Measurements from ENCODE around the gene SBNO2. TPM values are rescaled to one million over a fixed set of nuclear protein-coding genes. Genes with fewer than 3 reads are reported as not detected.

The SBNO2 gene
- total RNA-seq, 2 experiments from 2014 or later: 26.6 to 43.3 TPM

DNA sequence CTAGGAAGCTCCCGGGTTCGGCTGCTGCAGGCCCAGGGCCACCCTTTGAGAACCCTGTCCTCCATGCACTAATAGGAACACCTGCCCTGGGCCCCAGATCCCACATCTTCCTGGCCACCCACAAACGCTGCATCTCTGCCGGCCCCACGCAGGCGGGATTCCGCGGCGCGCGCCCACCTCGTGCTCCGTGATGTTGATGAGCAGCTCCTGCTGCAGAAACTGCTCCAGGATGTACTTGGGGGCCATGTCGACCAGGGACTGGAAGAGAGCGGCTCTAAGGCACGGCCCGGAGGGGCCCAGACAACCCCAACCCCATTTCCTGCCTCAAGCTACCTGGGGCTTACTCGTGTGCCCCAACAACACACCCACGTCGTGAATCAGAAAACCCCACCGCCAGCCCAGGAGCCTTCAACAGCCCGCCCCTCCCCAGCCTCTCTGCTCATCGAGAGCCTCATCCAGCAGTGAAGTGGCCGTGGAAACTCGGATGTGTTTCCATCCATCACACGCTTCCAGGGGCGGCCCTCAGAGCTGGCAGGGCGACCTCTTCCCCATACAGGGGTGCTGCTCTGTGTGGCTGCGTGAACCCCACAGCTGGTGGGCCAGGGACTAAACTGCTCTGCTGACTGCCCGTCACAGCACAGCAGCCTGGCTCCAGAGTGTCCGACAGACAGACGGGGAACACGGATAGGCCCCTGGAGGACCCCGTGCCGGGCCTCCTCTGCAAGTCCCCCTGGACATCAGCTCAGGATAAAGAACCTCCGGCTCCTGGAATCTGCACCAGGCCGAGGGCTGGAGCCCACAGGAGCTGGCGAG lies 83.1 kb downstream of the SBNO2 start:
- 0 out of 2 replicates have a peak, but pooled peaks cover 4% of the 10 kb centered on the region for H4K20me1 ChIP-seq (ENCODE audit: insufficient read depth, low read length)

GRCh38 chr19:1089891-1090290 lies 84.2 kb downstream of the SBNO2 start:
- H3K27ac ChIP-seq (ENCODE audit: low read depth, low read length, poor library complexity, severe bottlenecking): peak overlapping the region; percentile 23
- H3K4me2 ChIP-seq (ENCODE audit: low read length): 0 out of 2 replicates have a peak overlapping the region, but pooled peaks have one; percentile 5
- DNase-seq (ENCODE audit: low spot score): peak; percentile 81
- H3K4me3 ChIP-seq (ENCODE audit: low read depth, low read length, poor library complexity, severe bottlenecking): no peak overlapping the region
- ChIA-PET CTCF (ENCODE audit: unreplicated experiment) (no interaction called here), POLR2A (interaction anchor here (1.2 kb wide), 1 partner anchor 32 kb away, joined by 3 read pairs; no protein-coding TSS in a partner anchor)
- TF ChIP-seq, protein P1, sequence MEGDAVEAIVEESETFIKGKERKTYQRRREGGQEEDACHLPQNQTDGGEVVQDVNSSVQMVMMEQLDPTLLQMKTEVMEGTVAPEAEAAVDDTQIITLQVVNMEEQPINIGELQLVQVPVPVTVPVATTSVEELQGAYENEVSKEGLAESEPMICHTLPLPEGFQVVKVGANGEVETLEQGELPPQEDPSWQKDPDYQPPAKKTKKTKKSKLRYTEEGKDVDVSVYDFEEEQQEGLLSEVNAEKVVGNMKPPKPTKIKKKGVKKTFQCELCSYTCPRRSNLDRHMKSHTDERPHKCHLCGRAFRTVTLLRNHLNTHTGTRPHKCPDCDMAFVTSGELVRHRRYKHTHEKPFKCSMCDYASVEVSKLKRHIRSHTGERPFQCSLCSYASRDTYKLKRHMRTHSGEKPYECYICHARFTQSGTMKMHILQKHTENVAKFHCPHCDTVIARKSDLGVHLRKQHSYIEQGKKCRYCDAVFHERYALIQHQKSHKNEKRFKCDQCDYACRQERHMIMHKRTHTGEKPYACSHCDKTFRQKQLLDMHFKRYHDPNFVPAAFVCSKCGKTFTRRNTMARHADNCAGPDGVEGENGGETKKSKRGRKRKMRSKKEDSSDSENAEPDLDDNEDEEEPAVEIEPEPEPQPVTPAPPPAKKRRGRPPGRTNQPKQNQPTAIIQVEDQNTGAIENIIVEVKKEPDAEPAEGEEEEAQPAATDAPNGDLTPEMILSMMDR (conservative IDR thresholded peaks at IDR 0.05; ENCODE audit: low read length): no peak
- no peak for TF ChIP-seq EZH2phosphoT487 (IDR thresholded peaks at IDR 0.05; ENCODE audit: borderline replicate concordance, low read depth, low read length)
- peaks cover 21% of the 10 kb centered on the region for H3K79me2 ChIP-seq (ENCODE audit: insufficient read depth, low read depth, low read length)
- H3K9me3 ChIP-seq (ENCODE audit: low read length): no peaks in the 10 kb centered on the region
- no TSS peak for BruUV-seq (replicated peaks)
- peaks cover 37% of the 10 kb centered on the region for H3K4me1 ChIP-seq (ENCODE audit: insufficient read depth, low read length, poor library complexity, severe bottlenecking)
- 0 out of 2 replicates have a peak, but pooled peaks cover 4% of the 10 kb centered on the region for H4K20me1 ChIP-seq (ENCODE audit: insufficient read depth, low read length)
- peaks cover 82% of the 10 kb centered on the region for H3K36me3 ChIP-seq (ENCODE audit: insufficient read depth, low read length)
- H3K9me2 ChIP-seq (ENCODE audit: insufficient read depth, low read length): no peaks in the 10 kb centered on the region
- no peak overlapping the region for H2AFZ ChIP-seq (ENCODE audit: low read length)
- intact Hi-C loops (cut with micrococcal nuclease; ENCODE audit: unreplicated experiment): no loop called here

More for the DNA sequence above, 83.1 kb downstream of the SBNO2 start:
- peaks cover 71% of the 10 kb centered on the region for H3K36me3 ChIP-seq (ENCODE audit: insufficient read depth, low read length)
- H3K9me2 ChIP-seq (ENCODE audit: insufficient read depth, low read length): no peaks in the 10 kb centered on the region
- no peaks in the 10 kb centered on the region for H3K9me3 ChIP-seq (ENCODE audit: low read length)
- peaks cover 23% of the 10 kb centered on the region for H3K79me2 ChIP-seq (ENCODE audit: insufficient read depth, low read depth, low read length)
- BruUV-seq (replicated peaks): no TSS peak
- ChIA-PET POLR2A (interaction anchor here (1.2 kb wide), 1 partner anchor 33 kb away, joined by 3 read pairs; no protein-coding TSS in a partner anchor), CTCF (ENCODE audit: unreplicated experiment) (no interaction called here)
- H3K4me1 ChIP-seq (ENCODE audit: insufficient read depth, low read length, poor library complexity, severe bottlenecking): peaks cover 43% of the 10 kb centered on the region
- no peak overlapping the region for H3K27ac ChIP-seq (ENCODE audit: low read depth, low read length, poor library complexity, severe bottlenecking)
- no peak overlapping the region for H3K4me3 ChIP-seq (ENCODE audit: low read depth, low read length, poor library complexity, severe bottlenecking)
- intact Hi-C loops (cut with micrococcal nuclease; ENCODE audit: unreplicated experiment): no loop called here
- no peak overlapping the region for H3K4me2 ChIP-seq (ENCODE audit: low read length)
- no peak for DNase-seq (ENCODE audit: low spot score)
- TF ChIP-seq, protein P1 (conservative IDR thresholded peaks at IDR 0.05; ENCODE audit: low read length): no peak
- H2AFZ ChIP-seq (ENCODE audit: low read length): no peak overlapping the region
